ENCODE results near the gene POLR3GL.

POLR3GL gene

GRCh38 chr1:145961425-145962156 is 2.9 kb upstream of the POLR3GL start:
- peak overlapping the region; percentile 77 for H3K4me3 ChIP-seq (ENCODE audit: low read depth, low read length)
- H3K4me1 ChIP-seq (ENCODE audit: control insufficient read depth in 1 of 2, insufficient read depth in 2 of 2, low read length in 2 of 2): peaks cover 16 to 26% of the 10 kb centered on the region in 2 experiments
- H3K9ac ChIP-seq (ENCODE audit: low read length): no peak overlapping the region
- H3K4ac ChIP-seq (ENCODE audit: low read depth, low read length): no peak overlapping the region
- H3K27ac ChIP-seq (ENCODE audit: low read depth, low read length): no peak overlapping the region
- H2AFZ ChIP-seq (ENCODE audit: insufficient read depth, low read length, poor library complexity): no peak overlapping the region
- peak overlapping the region; percentile 94 for H3K4me2 ChIP-seq (ENCODE audit: low read length)
- H3K9me3 ChIP-seq (ENCODE audit: insufficient read depth, low read depth, low read length): peaks cover 2% of the 10 kb centered on the region
- peak in 1 of 2 donors; percentile 29 for DNase-seq
- no peak overlapping the region for H4K8ac ChIP-seq (ENCODE audit: low read depth, low read length)
- H3K79me1 ChIP-seq (ENCODE audit: low read length): peaks cover 6% of the 10 kb centered on the region
- H4K12ac ChIP-seq (ENCODE audit: low read depth, low read length): no peak overlapping the region
- H2BK5ac ChIP-seq (ENCODE audit: low read depth, low read length, poor library complexity): no peak overlapping the region
- no CpG with 5 or more reads among the region's 57 CpGs for WGBS (ENCODE audit: extremely low coverage, insufficient coverage, insufficient read length)
- no peaks in the 10 kb centered on the region for H3K79me2 ChIP-seq (ENCODE audit: control insufficient read depth, insufficient read depth, low read length, poor library complexity)
- no peaks in the 10 kb centered on the region for H3K36me3 ChIP-seq (ENCODE audit: control insufficient read depth in 1 of 2, insufficient read depth in 2 of 2, low read length in 2 of 2)
- H2AK5ac ChIP-seq (ENCODE audit: low read length): no peak overlapping the region
- peaks cover 40% of the 10 kb centered on the region for H3K27me3 ChIP-seq (ENCODE audit: insufficient read depth, low read length)
- no peak overlapping the region for H3K23ac ChIP-seq (ENCODE audit: low read length)
- no peak overlapping the region for H4K91ac ChIP-seq (ENCODE audit: low read depth, low read length)
- H3K14ac ChIP-seq (ENCODE audit: low read length): no peak overlapping the region
- no peak overlapping the region for H3K18ac ChIP-seq (ENCODE audit: low read length)
- no peak overlapping the region for H2BK12ac ChIP-seq (ENCODE audit: low read length)
- H2BK120ac ChIP-seq (ENCODE audit: insufficient read depth, low read length, poor library complexity): no peak overlapping the region

GRCh38 chr1:145962157-145963102 is 2.1 kb upstream of the POLR3GL start:
- no CpG with 5 or more reads among the region's 36 CpGs for WGBS (ENCODE audit: extremely low coverage, insufficient coverage, insufficient read length)

GRCh38 chr1:145963265-145964019 is 1.0 kb upstream of the POLR3GL start:
- no peak overlapping the region for H3K4ac ChIP-seq (ENCODE audit: low read depth, low read length)
- no peak overlapping the region for H2BK12ac ChIP-seq (ENCODE audit: low read length)
- no peak overlapping the region for H3K9ac ChIP-seq (ENCODE audit: low read length)
- H2AFZ ChIP-seq (ENCODE audit: insufficient read depth, low read length, poor library complexity): no peak overlapping the region
- H2AK5ac ChIP-seq (ENCODE audit: low read length): no peak overlapping the region
- H3K79me1 ChIP-seq (ENCODE audit: low read length): peaks cover 6% of the 10 kb centered on the region
- H3K36me3 ChIP-seq (ENCODE audit: control insufficient read depth in 1 of 2, insufficient read depth in 2 of 2, low read length in 2 of 2): no peaks in the 10 kb centered on the region
- no peak overlapping the region for H2BK5ac ChIP-seq (ENCODE audit: low read depth, low read length, poor library complexity)
- peak overlapping the region; percentile 66 for H3K4me2 ChIP-seq (ENCODE audit: low read length)
- peak; percentile 49 to 89 for DNase-seq
- H3K79me2 ChIP-seq (ENCODE audit: control insufficient read depth, insufficient read depth, low read length, poor library complexity): no peaks in the 10 kb centered on the region
- no peak overlapping the region for H3K4me3 ChIP-seq (ENCODE audit: low read depth, low read length)
- H4K8ac ChIP-seq (ENCODE audit: low read depth, low read length): no peak overlapping the region
- peaks cover 36% of the 10 kb centered on the region for H3K27me3 ChIP-seq (ENCODE audit: insufficient read depth, low read length)
- no peak overlapping the region for H2BK120ac ChIP-seq (ENCODE audit: insufficient read depth, low read length, poor library complexity)
- H3K27ac ChIP-seq (ENCODE audit: low read depth, low read length): no peak overlapping the region
- no peak overlapping the region for H3K18ac ChIP-seq (ENCODE audit: low read length)
- H3K9me3 ChIP-seq (ENCODE audit: insufficient read depth, low read depth, low read length): peaks cover 2% of the 10 kb centered on the region
- H4K91ac ChIP-seq (ENCODE audit: low read depth, low read length): no peak overlapping the region
- peaks cover 14 to 24% of the 10 kb centered on the region in 2 experiments for H3K4me1 ChIP-seq (ENCODE audit: control insufficient read depth in 1 of 2, insufficient read depth in 2 of 2, low read length in 2 of 2)
- H3K14ac ChIP-seq (ENCODE audit: low read length): no peak overlapping the region
- no peak overlapping the region for H3K23ac ChIP-seq (ENCODE audit: low read length)
- no peak overlapping the region for H4K12ac ChIP-seq (ENCODE audit: low read depth, low read length)
- no CpG with 5 or more reads among the region's 5 CpGs for WGBS (ENCODE audit: extremely low coverage, insufficient coverage, insufficient read length)

More at GRCh38 chr1:145962157-145963102, 2.1 kb upstream of the POLR3GL start:
- Histone ChIP-seq H4K91ac (ENCODE audit: low read depth, low read length) (no peak overlapping the region), H2AK5ac (ENCODE audit: low read length) (no peak overlapping the region), H3K27me3 (ENCODE audit: insufficient read depth, low read length) (peaks cover 37% of the 10 kb centered on the region), H3K36me3 (ENCODE audit: control insufficient read depth in 1 of 2, insufficient read depth in 2 of 2, low read length in 2 of 2) (no peaks in the 10 kb centered on the region), H3K27ac (ENCODE audit: low read depth, low read length) (no peak overlapping the region), H4K12ac (ENCODE audit: low read depth, low read length) (no peak overlapping the region), H4K8ac (ENCODE audit: low read depth, low read length) (no peak overlapping the region), H3K18ac (ENCODE audit: low read length) (no peak overlapping the region), H3K4me1 (ENCODE audit: control insufficient read depth in 1 of 2, insufficient read depth in 2 of 2, low read length in 2 of 2) (peaks cover 15 to 26% of the 10 kb centered on the region in 2 experiments), H3K4me2 (ENCODE audit: low read length) (peak overlapping the region; percentile 94), H3K23ac (ENCODE audit: low read length) (no peak overlapping the region), H3K4me3 (ENCODE audit: low read depth, low read length) (no peak overlapping the region), H3K79me2 (ENCODE audit: control insufficient read depth, insufficient read depth, low read length, poor library complexity) (no peaks in the 10 kb centered on the region), H2AFZ (ENCODE audit: insufficient read depth, low read length, poor library complexity) (no peak overlapping the region), H3K9me3 (ENCODE audit: insufficient read depth, low read depth, low read length) (peaks cover 2% of the 10 kb centered on the region), H3K9ac (ENCODE audit: low read length) (no peak overlapping the region), H2BK120ac (ENCODE audit: insufficient read depth, low read length, poor library complexity) (no peak overlapping the region), H2BK5ac (ENCODE audit: low read depth, low read length, poor library complexity) (no peak overlapping the region), H3K79me1 (ENCODE audit: low read length) (peaks cover 6% of the 10 kb centered on the region), H2BK12ac (ENCODE audit: low read length) (no peak overlapping the region), H3K14ac (ENCODE audit: low read length) (no peak overlapping the region), H3K4ac (ENCODE audit: low read depth, low read length) (no peak overlapping the region)
- peak in 1 of 2 donors; percentile 24 for DNase-seq

- Histone ChIP-seq H3K23ac (ENCODE audit: low read length) (no peak overlapping the region), H3K9ac (ENCODE audit: low read length) (no peak overlapping the region), H3K27ac (ENCODE audit: low read depth, low read length) (no peak overlapping the region), H2BK120ac (ENCODE audit: insufficient read depth, low read length, poor library complexity) (no peak overlapping the region), H2BK5ac (ENCODE audit: low read depth, low read length, poor library complexity) (no peak overlapping the region), H3K14ac (ENCODE audit: low read length) (no peak overlapping the region), H3K79me2 (ENCODE audit: control insufficient read depth, insufficient read depth, low read length, poor library complexity) (no peaks in the 10 kb centered on the region), H3K9me3 (ENCODE audit: insufficient read depth, low read depth, low read length) (no peaks in the 10 kb centered on the region), H2AFZ (ENCODE audit: insufficient read depth, low read length, poor library complexity) (no peak overlapping the region), H3K79me1 (ENCODE audit: low read length) (peaks cover 6% of the 10 kb centered on the region), H4K8ac (ENCODE audit: low read depth, low read length) (no peak overlapping the region), H3K27me3 (ENCODE audit: insufficient read depth, low read length) (peaks cover 24% of the 10 kb centered on the region), H3K4me2 (ENCODE audit: low read length) (peak overlapping the region; percentile 66), H3K4ac (ENCODE audit: low read depth, low read length) (no peak overlapping the region), H2AK5ac (ENCODE audit: low read length) (no peak overlapping the region), H3K4me3 (ENCODE audit: low read depth, low read length) (no peak overlapping the region), H3K4me1 (ENCODE audit: control insufficient read depth in 1 of 2, insufficient read depth in 2 of 2, low read length in 2 of 2) (peaks cover 14 to 21% of the 10 kb centered on the region in 2 experiments), H3K18ac (ENCODE audit: low read length) (no peak overlapping the region), H2BK12ac (ENCODE audit: low read length) (no peak overlapping the region), H4K91ac (ENCODE audit: low read depth, low read length) (no peak overlapping the region), H4K12ac (ENCODE audit: low read depth, low read length) (no peak overlapping the region), H3K36me3 (ENCODE audit: control insufficient read depth in 1 of 2, insufficient read depth in 2 of 2, low read length in 2 of 2) (no peaks in the 10 kb centered on the region)
- no CpG with 5 or more reads among the region's 5 CpGs for WGBS (ENCODE audit: extremely low coverage, insufficient coverage, insufficient read length)
- no peak for DNase-seq
These were observed 742 bp downstream of the POLR3GL start for GRCh38 chr1:145965119-145965744.
